Cardiac muscle cell (in vitro differentiated cells and primary cell): ENCODE measurements around the gene PTBP1. TPM values are rescaled to one million over a fixed set of nuclear protein-coding genes. Genes with fewer than 3 reads are reported as not detected.

Experiments
- DNase-seq, 2 donors: peaks; one replicate each; pipeline versions ENCODE4 v3.0.0 to v3.0.0-alpha.2; 2010 to 2017; ENCODE audit warnings: low read depth in 1 of 2, low spot score in 1 of 2
- H3K27ac ChIP-seq: fragments of 200-600 bp; sonication (generic); 2 replicates; pipeline ENCODE4 v1.5.1; 2016
- H3K27me3 ChIP-seq: fragments of 200-600 bp; sonication (generic); 2 replicates; pipeline ENCODE4 v1.6.0; 2016; ENCODE audit warnings: control low read depth
- H3K36me3 ChIP-seq: fragments of 200-600 bp; sonication (generic); 2 replicates; pipeline ENCODE4 v1.5.1; 2016; ENCODE audit warnings: control low read depth
- H3K4me1 ChIP-seq: fragments of 200-600 bp; sonication (generic); 2 replicates; pipeline ENCODE4 v1.8.1; 2017; ENCODE audit warnings: low read depth, mild to moderate bottlenecking, mixed run types
- H3K4me3 ChIP-seq: fragments of 200-600 bp; sonication (generic); 2 replicates; pipeline ENCODE4 v1.5.1; 2016; ENCODE audit warnings: mild to moderate bottlenecking
- H3K9me3 ChIP-seq: fragments of 200-600 bp; sonication (generic); 2 replicates; pipeline ENCODE4 v1.5.1; 2017; ENCODE audit warnings: low read depth, mild to moderate bottlenecking, control low read depth
- polyA plus RNA-seq: library from polyadenylated mRNA; unstranded; fragments of >200 nt; fragmentation: Nextera tagmentation; extraction: Ambion mirVana; gene quantifications from 2 replicates; pipeline ENCODE4 v1.2.1, GENCODE V29; 2016
- total RNA-seq: library from RNA; depleted of rRNA; stranded (reverse); fragments of >200 nt; gene quantifications from 2 replicates; pipeline ENCODE4 v1.2.3, GENCODE V29; 2016
- TF ChIP-seq, protein P1 (sequence below): IDR thresholded peaks from 2 replicates; pipeline ENCODE4 v1.5.1; 2012; ENCODE audit warnings: low read depth, mild to moderate bottlenecking, low read length

PTBP1 gene
- total and polyA plus RNA-seq, 2 experiments from 2014 or later, result 92.7 to 110 TPM

DNA sequence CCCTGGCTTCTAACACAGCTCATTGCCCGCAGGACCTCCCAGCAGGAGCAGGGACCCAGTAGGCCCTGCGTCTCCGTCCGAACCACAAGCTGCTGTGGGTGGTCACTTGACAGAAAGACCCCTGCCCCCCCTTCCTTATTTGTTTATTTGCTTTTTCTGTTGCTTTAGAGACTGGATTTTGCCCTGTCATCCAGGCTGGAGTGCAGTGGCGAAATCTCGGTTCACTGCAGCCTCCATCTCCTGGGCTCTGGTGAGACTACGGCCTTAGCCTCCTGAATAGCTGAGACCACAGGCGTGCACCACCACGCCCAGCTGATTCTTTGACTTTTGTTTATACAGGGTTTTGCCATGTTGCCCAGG is 7.6 kb upstream of the PTBP1 start:
- Histone ChIP-seq H3K27me3 (no peaks in the 10 kb centered on the region), H3K4me3 (no peak overlapping the region), H3K27ac (peak overlapping the region; percentile 83), H3K36me3 (no peaks in the 10 kb centered on the region), H3K9me3 (no peaks in the 10 kb centered on the region), H3K4me1 (peaks cover 13% of the 10 kb centered on the region)
- TF ChIP-seq, protein P1, sequence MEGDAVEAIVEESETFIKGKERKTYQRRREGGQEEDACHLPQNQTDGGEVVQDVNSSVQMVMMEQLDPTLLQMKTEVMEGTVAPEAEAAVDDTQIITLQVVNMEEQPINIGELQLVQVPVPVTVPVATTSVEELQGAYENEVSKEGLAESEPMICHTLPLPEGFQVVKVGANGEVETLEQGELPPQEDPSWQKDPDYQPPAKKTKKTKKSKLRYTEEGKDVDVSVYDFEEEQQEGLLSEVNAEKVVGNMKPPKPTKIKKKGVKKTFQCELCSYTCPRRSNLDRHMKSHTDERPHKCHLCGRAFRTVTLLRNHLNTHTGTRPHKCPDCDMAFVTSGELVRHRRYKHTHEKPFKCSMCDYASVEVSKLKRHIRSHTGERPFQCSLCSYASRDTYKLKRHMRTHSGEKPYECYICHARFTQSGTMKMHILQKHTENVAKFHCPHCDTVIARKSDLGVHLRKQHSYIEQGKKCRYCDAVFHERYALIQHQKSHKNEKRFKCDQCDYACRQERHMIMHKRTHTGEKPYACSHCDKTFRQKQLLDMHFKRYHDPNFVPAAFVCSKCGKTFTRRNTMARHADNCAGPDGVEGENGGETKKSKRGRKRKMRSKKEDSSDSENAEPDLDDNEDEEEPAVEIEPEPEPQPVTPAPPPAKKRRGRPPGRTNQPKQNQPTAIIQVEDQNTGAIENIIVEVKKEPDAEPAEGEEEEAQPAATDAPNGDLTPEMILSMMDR, result no peak
- DNase-seq, result no peak

DNA sequence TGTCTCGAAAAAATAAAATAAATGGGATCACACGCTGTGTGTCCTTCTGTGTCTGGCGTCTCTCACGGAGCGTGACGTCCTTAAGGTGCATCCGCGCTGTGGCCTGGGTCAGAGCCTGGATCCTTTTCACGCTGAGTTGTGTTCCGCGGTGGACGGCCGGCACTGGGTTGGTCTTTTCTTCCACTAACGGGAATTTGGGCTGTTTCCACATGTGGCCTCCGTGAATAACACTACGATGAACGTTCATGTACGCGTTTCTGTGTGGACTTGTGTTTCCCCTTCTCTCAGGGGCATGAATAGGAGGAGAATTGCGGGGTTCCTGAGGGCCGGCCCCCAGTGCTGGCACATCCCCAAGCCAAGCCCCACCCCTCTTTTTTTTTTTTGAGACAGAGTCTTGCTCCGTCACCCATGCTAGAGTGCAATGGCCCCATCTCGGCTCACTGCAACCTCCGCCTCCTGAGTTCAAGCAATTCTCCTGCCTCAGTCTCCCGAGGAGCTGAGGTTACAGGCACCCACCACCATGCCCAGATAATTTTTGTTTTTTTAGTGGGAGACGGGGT is 6.2 kb upstream of the PTBP1 start:
- peak overlapping the region; percentile 57 for H3K27ac ChIP-seq
- no peak for DNase-seq
- H3K27me3 ChIP-seq, result no peaks in the 10 kb centered on the region
- no peaks in the 10 kb centered on the region for H3K36me3 ChIP-seq
- no peaks in the 10 kb centered on the region for H3K9me3 ChIP-seq
- H3K4me1 ChIP-seq, result peaks cover 13% of the 10 kb centered on the region
- no peak overlapping the region for H3K4me3 ChIP-seq
- TF ChIP-seq, protein P1, result no peak

DNA sequence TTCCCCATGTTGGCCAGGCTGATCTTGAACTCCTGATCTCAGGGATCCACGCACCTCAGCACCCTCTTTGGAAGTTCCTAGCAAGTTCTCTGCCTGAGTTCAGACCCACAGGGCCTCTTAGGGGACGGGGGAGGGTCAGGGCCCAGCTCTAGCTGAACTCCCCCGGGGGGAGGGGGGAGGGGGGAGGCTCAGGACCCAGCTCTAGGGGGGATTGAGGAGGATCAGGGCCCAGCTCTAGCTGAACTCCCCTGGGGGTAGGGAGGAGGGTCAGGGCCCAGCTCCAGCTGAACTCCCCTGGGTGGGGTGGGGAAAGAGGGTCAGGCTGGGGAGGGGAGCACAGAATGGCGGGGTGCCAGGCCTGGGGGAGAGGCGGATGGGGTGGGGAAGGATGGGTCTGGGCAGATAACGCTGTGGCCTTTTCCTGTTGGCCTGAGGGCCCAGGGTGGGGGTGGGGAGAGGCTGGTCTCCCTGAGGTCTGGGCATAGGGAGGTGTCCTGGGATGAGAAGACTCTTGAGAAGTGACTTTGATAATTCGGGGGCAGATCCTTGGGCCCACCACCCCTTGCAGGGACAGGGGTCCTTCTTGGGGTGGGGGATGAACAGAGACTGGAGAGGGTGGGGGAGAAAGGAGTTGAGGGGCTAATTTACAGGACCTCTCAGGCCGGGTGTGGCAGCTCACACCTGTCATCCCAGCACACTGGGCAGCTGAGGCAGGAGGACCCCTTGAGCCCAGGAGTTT is 5.5 kb upstream of the PTBP1 start:
- TF ChIP-seq, protein P1, result no peak
- no peaks in the 10 kb centered on the region for H3K27me3 ChIP-seq
- H3K4me1 ChIP-seq, result peaks cover 13% of the 10 kb centered on the region
- no peak overlapping the region for H3K4me3 ChIP-seq
- no peaks in the 10 kb centered on the region for H3K36me3 ChIP-seq
- H3K27ac ChIP-seq, result peak overlapping the region; percentile 57
- no peaks in the 10 kb centered on the region for H3K9me3 ChIP-seq
- DNase-seq, result peak in 1 of 2 donors; percentile 62

DNA sequence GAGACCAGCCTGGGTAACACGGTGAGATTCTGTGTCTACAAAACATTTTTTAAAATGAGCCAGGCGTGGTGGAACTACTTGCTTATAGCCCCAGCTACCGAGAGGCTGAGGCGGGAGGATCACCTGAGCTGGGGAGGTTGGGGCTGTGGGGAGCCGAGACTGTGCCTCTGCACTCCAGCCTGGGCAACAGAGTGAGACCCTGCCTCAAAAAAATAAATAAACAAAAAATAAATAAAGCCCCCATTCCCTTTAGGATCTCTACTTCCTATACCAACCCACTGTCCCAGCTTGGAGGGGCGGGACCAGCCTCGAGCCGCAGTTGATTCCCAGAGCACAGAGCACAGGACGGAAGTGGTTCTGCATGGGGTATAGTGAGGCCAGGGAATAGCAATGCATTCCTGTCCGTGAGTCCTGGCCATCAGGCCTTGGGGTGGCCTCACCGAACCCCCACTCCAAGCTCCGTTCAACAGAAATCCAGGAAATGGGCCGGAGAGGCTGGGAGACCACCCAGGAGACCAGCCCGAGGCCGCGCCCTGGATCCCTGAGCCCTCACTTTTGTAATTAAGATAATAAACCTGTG is 4.9 kb upstream of the PTBP1 start:
- no peak for DNase-seq
- TF ChIP-seq, protein P1, result no peak
- Histone ChIP-seq H3K4me1 (peaks cover 13% of the 10 kb centered on the region), H3K27ac (peak overlapping the region; percentile 57), H3K27me3 (no peaks in the 10 kb centered on the region), H3K36me3 (no peaks in the 10 kb centered on the region), H3K4me3 (no peak overlapping the region), H3K9me3 (no peaks in the 10 kb centered on the region)

DNA sequence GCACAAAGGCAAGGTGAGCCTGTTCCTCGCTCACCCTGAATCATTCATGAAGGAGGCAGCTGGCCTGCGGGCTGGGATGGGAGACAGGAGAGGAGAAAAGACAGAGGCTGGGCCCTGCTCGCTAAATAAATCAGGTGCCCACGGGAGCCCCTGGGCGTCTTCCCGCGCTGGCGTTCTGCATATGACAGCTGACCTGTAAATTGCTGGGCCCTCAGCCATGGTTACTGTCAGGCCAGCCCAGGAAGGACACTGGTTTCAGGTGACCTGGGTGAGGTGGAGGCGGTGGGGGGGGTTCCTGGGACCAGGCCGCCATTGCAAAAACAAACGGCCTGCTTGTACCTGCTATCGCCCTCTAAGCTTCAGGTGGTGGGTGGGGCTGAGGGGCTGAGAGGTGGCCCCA is 3.4 kb upstream of the PTBP1 start:
- H3K36me3 ChIP-seq, result no peaks in the 10 kb centered on the region
- no peak overlapping the region for H3K27ac ChIP-seq
- TF ChIP-seq, protein P1, result no peak
- H3K27me3 ChIP-seq, result no peaks in the 10 kb centered on the region
- peaks cover 9% of the 10 kb centered on the region for H3K4me1 ChIP-seq
- no peak for DNase-seq
- H3K9me3 ChIP-seq, result no peaks in the 10 kb centered on the region
- no peak overlapping the region for H3K4me3 ChIP-seq
